Prostate gland (tissue), 2 donors: ENCODE results near the gene DACH1.

ENCODE experiments used
- POLR2AphosphoS5 ChIP-seq: sonication (generic); formaldehyde crosslinking; IDR thresholded peaks from one replicate; pipeline ENCODE4 v1.6.1; 2017; ENCODE audit warnings: antibody characterized with exemption
- TF ChIP-seq, protein P1 (sequence below), 4 experiments: fragments of 200-600 bp in 2 of 4; fragments of 450-650 bp in 2 of 4; sonication (generic) in 2 of 4; IDR thresholded peaks; 1 replicate in 3 of 4; 2 replicates in 1 of 4; pipeline ENCODE4 v1.5.1; 2016 to 2019; ENCODE audit warnings: antibody characterized with exemption in 4 of 4, mild to moderate bottlenecking in 2 of 4, moderate library complexity in 2 of 4

- TF ChIP-seq, protein P1, sequence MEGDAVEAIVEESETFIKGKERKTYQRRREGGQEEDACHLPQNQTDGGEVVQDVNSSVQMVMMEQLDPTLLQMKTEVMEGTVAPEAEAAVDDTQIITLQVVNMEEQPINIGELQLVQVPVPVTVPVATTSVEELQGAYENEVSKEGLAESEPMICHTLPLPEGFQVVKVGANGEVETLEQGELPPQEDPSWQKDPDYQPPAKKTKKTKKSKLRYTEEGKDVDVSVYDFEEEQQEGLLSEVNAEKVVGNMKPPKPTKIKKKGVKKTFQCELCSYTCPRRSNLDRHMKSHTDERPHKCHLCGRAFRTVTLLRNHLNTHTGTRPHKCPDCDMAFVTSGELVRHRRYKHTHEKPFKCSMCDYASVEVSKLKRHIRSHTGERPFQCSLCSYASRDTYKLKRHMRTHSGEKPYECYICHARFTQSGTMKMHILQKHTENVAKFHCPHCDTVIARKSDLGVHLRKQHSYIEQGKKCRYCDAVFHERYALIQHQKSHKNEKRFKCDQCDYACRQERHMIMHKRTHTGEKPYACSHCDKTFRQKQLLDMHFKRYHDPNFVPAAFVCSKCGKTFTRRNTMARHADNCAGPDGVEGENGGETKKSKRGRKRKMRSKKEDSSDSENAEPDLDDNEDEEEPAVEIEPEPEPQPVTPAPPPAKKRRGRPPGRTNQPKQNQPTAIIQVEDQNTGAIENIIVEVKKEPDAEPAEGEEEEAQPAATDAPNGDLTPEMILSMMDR (IDR thresholded peaks at IDR 0.05): no peak
- no peak for TF ChIP-seq POLR2AphosphoS5
These were observed 145.9 kb downstream of the DACH1 start for GRCh38 chr13:71721104-71721503.
